Fibroblast of villous mesenchyme (primary cell): ENCODE data around the gene THRAP3. TPM values are rescaled to one million over a fixed set of nuclear protein-coding genes. Genes with fewer than 3 reads are reported as not detected.

Experiments used
- DNase-seq: peaks from one replicate; pipeline ENCODE4 v3.0.0-alpha.2; 2010; ENCODE audit warnings: low read depth
- H3K4me3 ChIP-seq: 2 replicates; pipeline ENCODE4 v1.5.1; 2011; ENCODE audit warnings: low read depth, mild to moderate bottlenecking, low read length
- total RNA-seq: library from RNA; depleted of rRNA; stranded (reverse); fragments of >200 nt; gene quantifications from 2 replicates; pipeline ENCODE4 v1.2.3, GENCODE V29; 2012
- TF ChIP-seq, protein P1 (sequence below): IDR thresholded peaks from 2 replicates; pipeline ENCODE4 v1.5.1; 2012; ENCODE audit warnings: low read depth, mild to moderate bottlenecking, low read length; ENCODE audit not compliant: insufficient read depth

THRAP3 gene
- total RNA-seq, 1 donor: 130 TPM

DNA sequence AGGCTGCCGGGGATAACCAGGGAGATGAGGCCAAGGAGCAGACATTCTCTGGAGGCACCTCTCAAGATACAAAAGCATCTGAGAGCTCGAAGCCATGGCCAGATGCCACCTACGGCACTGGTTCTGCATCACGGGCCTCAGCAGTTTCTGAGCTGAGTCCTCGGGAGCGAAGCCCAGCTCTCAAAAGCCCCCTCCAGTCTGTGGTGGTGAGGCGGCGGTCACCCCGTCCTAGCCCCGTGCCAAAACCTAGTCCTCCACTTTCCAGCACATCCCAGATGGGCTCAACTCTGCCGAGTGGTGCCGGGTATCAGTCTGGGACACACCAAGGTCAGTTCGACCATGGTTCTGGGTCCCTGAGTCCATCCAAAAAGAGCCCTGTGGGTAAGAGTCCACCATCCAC is 62.6 kb downstream of the THRAP3 start:
- no peak for DNase-seq
- no peak overlapping the region for H3K4me3 ChIP-seq
- TF ChIP-seq, protein P1, sequence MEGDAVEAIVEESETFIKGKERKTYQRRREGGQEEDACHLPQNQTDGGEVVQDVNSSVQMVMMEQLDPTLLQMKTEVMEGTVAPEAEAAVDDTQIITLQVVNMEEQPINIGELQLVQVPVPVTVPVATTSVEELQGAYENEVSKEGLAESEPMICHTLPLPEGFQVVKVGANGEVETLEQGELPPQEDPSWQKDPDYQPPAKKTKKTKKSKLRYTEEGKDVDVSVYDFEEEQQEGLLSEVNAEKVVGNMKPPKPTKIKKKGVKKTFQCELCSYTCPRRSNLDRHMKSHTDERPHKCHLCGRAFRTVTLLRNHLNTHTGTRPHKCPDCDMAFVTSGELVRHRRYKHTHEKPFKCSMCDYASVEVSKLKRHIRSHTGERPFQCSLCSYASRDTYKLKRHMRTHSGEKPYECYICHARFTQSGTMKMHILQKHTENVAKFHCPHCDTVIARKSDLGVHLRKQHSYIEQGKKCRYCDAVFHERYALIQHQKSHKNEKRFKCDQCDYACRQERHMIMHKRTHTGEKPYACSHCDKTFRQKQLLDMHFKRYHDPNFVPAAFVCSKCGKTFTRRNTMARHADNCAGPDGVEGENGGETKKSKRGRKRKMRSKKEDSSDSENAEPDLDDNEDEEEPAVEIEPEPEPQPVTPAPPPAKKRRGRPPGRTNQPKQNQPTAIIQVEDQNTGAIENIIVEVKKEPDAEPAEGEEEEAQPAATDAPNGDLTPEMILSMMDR: no peak

DNA sequence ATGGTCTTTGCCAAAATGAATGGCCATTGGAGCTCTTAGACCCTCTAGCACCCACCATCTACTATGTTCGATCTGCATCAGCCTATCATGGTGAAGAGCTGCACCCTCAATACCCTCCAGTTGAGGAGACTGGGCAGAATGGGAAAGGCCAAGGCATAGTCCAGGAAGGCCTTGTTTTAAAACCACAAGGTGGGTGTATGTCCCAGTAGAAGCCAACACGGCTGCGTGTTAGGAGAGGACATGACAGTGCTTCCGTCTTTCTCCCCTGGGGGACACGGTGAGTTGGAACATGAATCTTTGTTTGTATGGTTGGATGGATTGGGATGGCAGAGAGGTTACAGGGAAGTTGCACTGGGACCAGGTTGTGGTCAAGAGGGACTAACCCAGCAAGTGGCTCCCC is 63.4 kb downstream of the THRAP3 start:
- no peak overlapping the region for H3K4me3 ChIP-seq
- TF ChIP-seq, protein P1: no peak
- DNase-seq: no peak

GRCh38 chr1:36295390-36295789 is 71.1 kb downstream of the THRAP3 start:
- no peak for DNase-seq
- TF ChIP-seq, protein P1: no peak
- no peak overlapping the region for H3K4me3 ChIP-seq

DNA sequence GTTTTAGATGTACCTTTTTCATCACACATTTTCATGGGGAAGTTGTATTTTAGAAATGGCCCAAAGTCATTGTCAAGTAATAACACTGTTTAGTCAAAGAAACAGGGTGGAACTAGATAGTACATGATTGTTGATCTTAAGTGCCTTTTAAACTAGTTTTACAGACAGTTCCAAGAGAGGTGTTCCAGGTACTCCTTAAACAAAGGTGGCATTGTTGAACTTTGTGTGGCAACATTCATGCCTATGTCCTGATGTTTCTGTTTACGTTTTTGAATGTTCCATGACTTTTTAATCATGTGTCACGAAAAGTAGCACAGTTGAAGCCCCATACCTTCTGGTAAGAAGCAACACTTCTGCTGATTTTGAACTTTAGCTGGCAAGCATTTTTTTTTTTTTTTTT is 72.8 kb downstream of the THRAP3 start:
- no peak for DNase-seq
- H3K4me3 ChIP-seq: no peak overlapping the region
- TF ChIP-seq, protein P1: no peak

GRCh38 chr1:36298640-36299039 is 74.4 kb downstream of the THRAP3 start:
- H3K4me3 ChIP-seq: no peak overlapping the region
- no peak for DNase-seq
- TF ChIP-seq, protein P1: no peak

- no peak for DNase-seq
- TF ChIP-seq, protein P1: no peak
- no peak overlapping the region for H3K4me3 ChIP-seq
These were observed 76.3 kb downstream of the THRAP3 start for GRCh38 chr1:36300526-36300925.

DNA sequence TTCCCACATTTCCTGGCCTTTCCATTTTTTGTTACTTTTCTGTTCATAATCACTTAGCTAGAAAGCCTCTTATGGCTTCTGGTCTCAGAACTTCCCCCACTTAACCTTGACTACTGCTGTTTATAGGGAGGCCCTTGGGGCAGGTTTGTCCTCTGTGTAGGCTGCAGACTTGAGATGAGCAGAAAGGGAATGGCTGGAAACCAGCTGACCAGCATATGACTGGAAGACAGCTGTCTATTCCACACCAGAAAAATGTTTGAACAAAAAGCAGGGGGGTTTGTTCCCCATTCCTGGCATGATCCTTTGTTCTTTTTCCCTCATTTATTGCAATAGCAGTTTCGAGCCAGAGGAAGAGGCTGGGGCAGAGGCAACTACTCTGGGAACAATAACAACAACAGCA is 77.0 kb downstream of the THRAP3 start:
- no peak for DNase-seq
- TF ChIP-seq, protein P1: no peak
- H3K4me3 ChIP-seq: no peak overlapping the region
